ENCODE data around the gene NELFCD.

GRCh38 chr20:58976061-58976730 is 4.9 kb upstream of the NELFCD start:
- TF ChIP-seq CTCF (IDR thresholded peaks at IDR 0.05 in 4 of 5, conservative IDR thresholded peaks at IDR 0.05 in 1 of 5) (no peak), POLR2A (IDR thresholded peaks at IDR 0.05) (no peak)
